K562 (cell line): ENCODE results near the gene TRPV6. TPM values are rescaled to one million over a fixed set of nuclear protein-coding genes. Genes with fewer than 3 reads are reported as not detected.

Experiments used
- DMBX1 ChIP-seq: fragments of 250-450 bp; sonication (Bioruptor Pico); IDR thresholded peaks from 2 replicates; pipeline ENCODE4 v1.8.0; 2022; ENCODE audit warnings: inconsistent platforms, mild to moderate bottlenecking, moderate library complexity, borderline replicate concordance
- EHMT2 ChIP-seq: fragments of 450-650 bp; IDR thresholded peaks from 2 replicates; pipeline ENCODE4 v1.6.1; 2018; ENCODE audit warnings: antibody characterized with exemption
- HDAC2 ChIP-seq: fragments of 450-650 bp; IDR thresholded peaks from 2 replicates; pipeline ENCODE4 v1.6.1; 2016; ENCODE audit warnings: mild to moderate bottlenecking
- IFI16 ChIP-seq: fragments of 250-450 bp; sonication (Bioruptor Pico); IDR thresholded peaks from 2 replicates; pipeline ENCODE4 v2.1.2; 2022; ENCODE audit warnings: mild to moderate bottlenecking, inconsistent platforms
- NCOA1 ChIP-seq: fragments of 450-650 bp; IDR thresholded peaks from 2 replicates; pipeline ENCODE4 v1.6.1; 2016; ENCODE audit warnings: low read depth
- NFIX ChIP-seq: fragments of 250-450 bp; sonication (Bioruptor Pico); IDR thresholded peaks from 2 replicates; pipeline ENCODE4 v1.4.0; 2020; ENCODE audit warnings: low read depth, mild to moderate bottlenecking, moderate library complexity
- RCOR1 ChIP-seq, 2 experiments: IDR thresholded peaks; 2 replicates each; pipeline ENCODE4 v1.6.1; 2012; ENCODE audit warnings: low read depth in 2 of 2, low read length in 2 of 2, borderline replicate concordance in 1 of 2, improper control_type of control experiment in 1 of 2
- ZNF23 ChIP-seq: fragments of 250-450 bp; sonication (Bioruptor Pico); IDR thresholded peaks from 2 replicates; pipeline ENCODE4 v1.4.0; 2020; ENCODE audit warnings: mild to moderate bottlenecking
- polyA plus RNA-seq, 8 experiments: library from polyadenylated mRNA; depleted of rRNA in 4 of 8; stranded (reverse) in 5 of 8; unstranded in 3 of 8; fragments of >200 nt; fragmentation: Nextera tagmentation in 2 of 8; fragmentation: Illumina TruSeq in 1 of 8; extraction: Ambion mirVana in 2 of 8; extraction: Trizol in 1 of 8; gene quantifications; 2 replicates each; pipeline versions ENCODE4 v1.2.1 to v1.2.3, GENCODE V29; 2011 to 2014; ENCODE audit warnings: inconsistent platforms in 1 of 8, missing spikeins in 1 of 8
- total RNA-seq, 7 experiments: library from RNA; depleted of rRNA in 6 of 7; stranded (reverse); fragments of >200 nt in 6 of 7; fragmentation: Illumina TruSeq in 2 of 7; extraction: Trizol in 2 of 7; gene quantifications; 2 replicates each; pipeline versions ENCODE4 v1.2.1 to v1.2.3, GENCODE V29; 2011 to 2021; ENCODE audit warnings: low replicate concordance in 1 of 7
- TF ChIP-seq, protein P1 (sequence below): fragments of 450-650 bp; IDR thresholded peaks from 2 replicates; pipeline ENCODE4 v1.6.1; 2017; ENCODE audit warnings: antibody characterized with exemption
- TF ChIP-seq, protein P2 (sequence below): sonication (generic); IDR thresholded peaks from 2 replicates; pipeline ENCODE4 v1.6.1; 2016
- TF ChIP-seq, protein P3 (sequence below): fragments of 250-450 bp; sonication (Bioruptor Pico); IDR thresholded peaks from 2 replicates; pipeline ENCODE4 v1.8.0; 2021; ENCODE audit warnings: moderate library complexity, mild to moderate bottlenecking, inconsistent platforms
- TF ChIP-seq, protein P4 (sequence below): fragments of 250-450 bp; sonication (Bioruptor Pico); IDR thresholded peaks from 2 replicates; pipeline ENCODE4 v1.5.0; 2021; ENCODE audit warnings: mild to moderate bottlenecking, moderate library complexity
- TF ChIP-seq, protein P5 (sequence below): fragments of 150-350 bp; conservative IDR thresholded peaks from 2 replicates; pipeline ENCODE4 v1.6.1; 2014; ENCODE audit warnings: low read length

The TRPV6 gene
- total and polyA plus RNA-seq, 9 of the 15 experiments (the other 6 are each of a cell fraction or from before 2014, with no cell fraction given) = 0.04 to 0.36 (median 0.11) TPM

DNA sequence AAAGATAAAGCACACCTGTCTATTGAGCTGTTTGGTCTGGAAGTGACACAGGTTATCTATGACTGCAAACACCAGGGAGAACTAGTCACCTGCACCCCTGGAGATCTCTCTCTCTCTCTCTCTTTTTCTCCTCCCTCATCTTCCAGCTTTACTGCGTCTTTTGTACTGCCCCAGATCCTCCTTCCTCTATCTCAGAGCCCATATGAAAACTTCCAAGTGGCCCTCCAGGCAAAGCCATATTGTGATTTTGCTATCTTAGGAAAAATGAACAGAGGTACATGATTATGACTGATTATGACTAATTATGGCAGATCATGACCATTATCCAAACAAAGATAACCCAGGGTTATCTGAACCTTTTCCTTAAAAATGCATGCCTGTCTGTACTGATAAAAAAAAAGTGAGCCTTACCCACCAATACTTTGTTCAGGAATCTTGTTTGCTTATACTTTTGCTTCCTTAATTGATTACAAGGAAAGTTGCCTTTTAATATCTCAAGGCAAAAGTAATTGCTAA, 43.2 kb downstream of the TRPV6 start (continued):
- TF ChIP-seq, protein P1, sequence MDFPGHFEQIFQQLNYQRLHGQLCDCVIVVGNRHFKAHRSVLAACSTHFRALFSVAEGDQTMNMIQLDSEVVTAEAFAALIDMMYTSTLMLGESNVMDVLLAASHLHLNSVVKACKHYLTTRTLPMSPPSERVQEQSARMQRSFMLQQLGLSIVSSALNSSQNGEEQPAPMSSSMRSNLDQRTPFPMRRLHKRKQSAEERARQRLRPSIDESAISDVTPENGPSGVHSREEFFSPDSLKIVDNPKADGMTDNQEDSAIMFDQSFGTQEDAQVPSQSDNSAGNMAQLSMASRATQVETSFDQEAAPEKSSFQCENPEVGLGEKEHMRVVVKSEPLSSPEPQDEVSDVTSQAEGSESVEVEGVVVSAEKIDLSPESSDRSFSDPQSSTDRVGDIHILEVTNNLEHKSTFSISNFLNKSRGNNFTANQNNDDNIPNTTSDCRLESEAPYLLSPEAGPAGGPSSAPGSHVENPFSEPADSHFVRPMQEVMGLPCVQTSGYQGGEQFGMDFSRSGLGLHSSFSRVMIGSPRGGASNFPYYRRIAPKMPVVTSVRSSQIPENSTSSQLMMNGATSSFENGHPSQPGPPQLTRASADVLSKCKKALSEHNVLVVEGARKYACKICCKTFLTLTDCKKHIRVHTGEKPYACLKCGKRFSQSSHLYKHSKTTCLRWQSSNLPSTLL = no peak
- TF ChIP-seq HDAC2 (peak; percentile 39; the same call in 1 of the 2 replicates), NCOA1 (no peak), IFI16 (CRISPR knock-in tag) (no peak), EHMT2 (no peak), NFIX (CRISPR knock-in tag) (no peak), DMBX1 (CRISPR knock-in tag) (no peak), ZNF23 (no peak), RCOR1 (IDR thresholded peaks at IDR 0.05; ENCODE audit: borderline replicate concordance in 1 of 2, low read depth in 2 of 2, low read length in 2 of 2) (0 out of 4 replicates have a peak, but pooled peaks of 1 of the 2 experiments have one; percentile 54)
- TF ChIP-seq, protein P2, sequence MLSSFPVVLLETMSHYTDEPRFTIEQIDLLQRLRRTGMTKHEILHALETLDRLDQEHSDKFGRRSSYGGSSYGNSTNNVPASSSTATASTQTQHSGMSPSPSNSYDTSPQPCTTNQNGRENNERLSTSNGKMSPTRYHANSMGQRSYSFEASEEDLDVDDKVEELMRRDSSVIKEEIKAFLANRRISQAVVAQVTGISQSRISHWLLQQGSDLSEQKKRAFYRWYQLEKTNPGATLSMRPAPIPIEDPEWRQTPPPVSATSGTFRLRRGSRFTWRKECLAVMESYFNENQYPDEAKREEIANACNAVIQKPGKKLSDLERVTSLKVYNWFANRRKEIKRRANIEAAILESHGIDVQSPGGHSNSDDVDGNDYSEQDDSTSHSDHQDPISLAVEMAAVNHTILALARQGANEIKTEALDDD = peak; percentile 31; the same call in 1 of the 2 replicates
- TF ChIP-seq, protein P3, sequence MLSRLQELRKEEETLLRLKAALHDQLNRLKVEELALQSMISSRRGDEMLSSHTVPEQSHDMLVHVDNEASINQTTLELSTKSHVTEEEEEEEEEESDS (CRISPR knock-in tag) = no peak
- TF ChIP-seq, protein P4, sequence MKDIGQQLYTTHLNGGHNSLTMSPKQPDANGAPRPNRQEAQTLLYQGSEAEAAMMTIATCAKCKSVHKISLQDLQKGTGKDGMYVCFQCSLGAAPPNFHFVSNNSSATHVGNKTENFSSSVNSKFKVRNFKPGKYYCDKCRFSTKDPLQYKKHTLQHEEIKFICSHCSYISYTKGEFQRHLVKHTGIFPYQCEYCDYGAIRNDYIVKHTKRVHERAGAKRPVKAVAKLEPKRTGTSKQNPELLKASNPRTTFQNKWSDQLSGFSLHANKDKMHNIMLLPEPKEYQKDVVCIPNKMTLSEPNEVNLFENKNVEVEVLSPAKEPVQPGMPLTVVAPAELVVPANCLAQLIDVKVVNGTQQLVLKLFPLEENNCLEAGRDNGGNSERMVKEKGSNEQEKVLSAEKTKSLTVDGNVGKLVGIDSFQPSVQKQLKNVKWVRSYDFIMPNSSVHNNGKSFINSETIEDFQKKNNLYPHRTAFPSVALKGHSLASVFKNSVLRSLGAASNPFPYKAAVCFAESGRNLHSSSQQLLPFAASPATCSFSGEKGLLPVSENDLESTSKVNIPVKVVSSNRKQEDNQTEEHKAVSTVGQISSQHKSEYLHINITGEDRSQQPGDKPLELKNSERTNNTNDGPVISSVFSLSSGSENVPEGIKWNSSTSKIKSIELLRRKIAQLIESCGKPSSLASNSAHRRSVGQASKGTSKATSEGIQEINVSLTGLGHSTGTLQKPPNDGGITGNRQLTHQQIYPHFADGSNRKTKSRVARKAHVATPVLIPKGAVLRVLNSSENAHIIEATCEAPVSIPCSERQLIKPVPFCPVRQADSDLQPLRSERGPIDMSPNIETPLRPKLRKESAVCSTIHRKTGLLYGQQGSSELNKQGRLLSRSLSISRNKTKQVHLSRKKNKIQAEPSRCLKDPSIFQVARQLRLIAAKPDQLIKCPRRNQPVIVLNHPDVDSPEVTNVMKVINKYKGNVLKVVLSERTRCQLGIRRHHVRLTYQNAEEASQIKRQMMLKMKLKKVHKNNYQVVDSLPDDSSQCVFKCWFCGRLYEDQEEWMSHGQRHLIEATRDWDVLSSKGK (CRISPR knock-in tag) = no peak
- TF ChIP-seq, protein P5, sequence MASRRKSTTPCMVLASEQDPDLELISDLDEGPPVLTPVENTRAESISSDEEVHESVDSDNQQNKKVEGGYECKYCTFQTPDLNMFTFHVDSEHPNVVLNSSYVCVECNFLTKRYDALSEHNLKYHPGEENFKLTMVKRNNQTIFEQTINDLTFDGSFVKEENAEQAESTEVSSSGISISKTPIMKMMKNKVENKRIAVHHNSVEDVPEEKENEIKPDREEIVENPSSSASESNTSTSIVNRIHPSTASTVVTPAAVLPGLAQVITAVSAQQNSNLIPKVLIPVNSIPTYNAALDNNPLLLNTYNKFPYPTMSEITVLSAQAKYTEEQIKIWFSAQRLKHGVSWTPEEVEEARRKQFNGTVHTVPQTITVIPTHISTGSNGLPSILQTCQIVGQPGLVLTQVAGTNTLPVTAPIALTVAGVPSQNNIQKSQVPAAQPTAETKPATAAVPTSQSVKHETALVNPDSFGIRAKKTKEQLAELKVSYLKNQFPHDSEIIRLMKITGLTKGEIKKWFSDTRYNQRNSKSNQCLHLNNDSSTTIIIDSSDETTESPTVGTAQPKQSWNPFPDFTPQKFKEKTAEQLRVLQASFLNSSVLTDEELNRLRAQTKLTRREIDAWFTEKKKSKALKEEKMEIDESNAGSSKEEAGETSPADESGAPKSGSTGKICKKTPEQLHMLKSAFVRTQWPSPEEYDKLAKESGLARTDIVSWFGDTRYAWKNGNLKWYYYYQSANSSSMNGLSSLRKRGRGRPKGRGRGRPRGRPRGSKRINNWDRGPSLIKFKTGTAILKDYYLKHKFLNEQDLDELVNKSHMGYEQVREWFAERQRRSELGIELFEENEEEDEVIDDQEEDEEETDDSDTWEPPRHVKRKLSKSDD = no peak
